Colon (tissue), 2 donors: ENCODE measurements around the gene P4HA1.
"Not testable (repeated sequence)": the region's sequence is repeated elsewhere in the genome, so short reads cannot be mapped to it uniquely, and the experiment has no call there.

Source experiments
- FAIRE-seq: peaks from 2 replicates; lab custom pipeline; 2012; peaks lifted over from hg19 to GRCh38; lab: Jason Lieb, UNC
- donor health status: control.
- donor health status: control.

P4HA1 gene

DNA sequence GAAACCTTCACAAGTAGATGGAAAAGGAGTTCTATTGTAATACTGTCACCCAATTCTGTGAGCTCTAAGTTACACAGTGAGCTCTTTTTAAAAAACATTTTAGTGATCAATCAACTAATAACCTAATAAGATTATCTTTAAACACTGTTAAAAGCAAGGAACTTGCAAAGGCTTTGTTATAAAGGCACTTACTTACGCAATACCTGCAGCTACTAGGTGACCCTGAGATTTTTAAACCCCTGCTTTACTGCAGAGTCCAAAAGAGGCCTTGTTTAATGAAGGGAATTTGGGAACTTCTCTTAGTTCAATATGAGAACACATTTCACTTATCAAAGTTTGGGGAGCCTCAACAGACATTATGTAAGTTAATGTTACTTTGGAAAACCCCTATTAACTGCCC lies 53.3 kb downstream of the P4HA1 start:
- no peak for FAIRE-seq

DNA sequence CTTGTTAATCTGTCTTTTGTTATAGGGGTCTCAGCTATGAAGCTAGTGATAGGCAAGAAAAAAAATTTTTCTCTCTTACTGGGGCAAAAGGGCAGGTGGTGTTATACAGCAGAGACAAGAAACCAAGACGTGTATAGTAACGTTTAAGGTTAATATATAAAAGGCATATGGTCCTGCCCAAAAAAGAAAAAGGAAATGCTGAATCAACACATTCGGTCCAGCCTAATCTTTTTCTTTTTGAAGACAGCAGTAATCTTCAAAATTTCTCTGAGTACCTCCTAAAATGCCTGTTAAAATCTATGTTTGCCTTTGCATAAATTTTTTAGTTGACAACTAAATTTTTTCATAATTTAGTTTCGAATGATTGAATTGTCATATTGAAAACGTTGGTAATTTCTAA lies 54.5 kb downstream of the P4HA1 start:
- peak; percentile 24 for FAIRE-seq

DNA sequence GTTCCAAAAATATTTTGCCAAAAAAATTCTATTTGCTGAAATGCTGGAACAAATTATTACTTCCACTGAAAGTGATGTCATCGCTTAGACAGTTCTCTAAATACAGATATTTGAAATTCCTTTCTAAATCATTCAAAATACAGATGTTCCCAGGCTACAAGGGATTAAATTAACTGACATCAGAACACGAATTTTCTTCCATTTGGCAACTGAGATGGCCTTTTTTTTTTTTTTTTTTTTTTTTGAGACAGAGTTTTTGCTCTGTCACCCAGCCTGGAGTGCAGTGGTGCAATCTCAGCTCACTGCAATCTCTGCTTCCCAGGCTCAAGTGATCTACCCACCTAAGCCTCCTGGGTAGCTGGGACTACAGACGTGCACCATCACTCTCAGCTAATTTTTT lies 57.0 kb downstream of the P4HA1 start:
- no peak for FAIRE-seq

DNA sequence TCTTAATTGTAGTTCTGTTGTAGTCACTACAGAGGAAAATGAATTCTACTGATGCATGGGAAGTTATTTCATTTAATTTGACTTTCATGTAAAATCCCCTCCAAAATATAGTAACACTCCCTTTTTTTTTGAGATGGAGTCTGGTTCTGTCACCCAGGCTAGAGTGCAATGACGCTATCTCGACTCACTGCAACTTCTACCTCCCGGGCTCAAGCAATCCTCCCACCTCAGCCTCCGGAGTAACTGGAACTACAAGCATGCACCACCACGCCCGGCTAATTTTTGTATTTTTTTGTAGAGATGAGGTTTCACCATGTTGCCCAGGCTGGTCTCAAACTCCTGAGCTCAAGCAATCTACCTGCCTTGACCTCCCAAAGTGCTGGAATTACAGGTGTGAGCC lies 60.4 kb downstream of the P4HA1 start:
- FAIRE-seq = not testable (repeated sequence)

DNA sequence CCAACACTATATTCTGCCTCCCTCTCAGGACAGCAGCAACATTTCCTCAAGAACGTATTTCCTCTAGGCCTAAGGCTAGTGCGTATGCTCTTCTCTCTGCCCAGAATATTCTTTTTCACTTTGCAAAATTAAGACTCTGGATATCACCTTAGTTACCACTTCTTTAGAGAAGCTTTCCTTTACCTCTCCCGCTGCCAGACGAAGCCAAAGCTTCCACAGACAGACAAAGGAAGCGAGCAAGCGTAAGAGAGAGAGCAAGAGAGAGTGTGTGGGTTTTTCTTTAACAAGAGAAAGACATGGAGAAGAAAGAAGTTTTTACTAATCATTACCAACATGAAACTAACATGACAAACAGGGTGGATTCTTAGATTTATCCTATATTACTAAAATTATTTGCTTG lies 64.1 kb downstream of the P4HA1 start:
- no peak for FAIRE-seq

DNA sequence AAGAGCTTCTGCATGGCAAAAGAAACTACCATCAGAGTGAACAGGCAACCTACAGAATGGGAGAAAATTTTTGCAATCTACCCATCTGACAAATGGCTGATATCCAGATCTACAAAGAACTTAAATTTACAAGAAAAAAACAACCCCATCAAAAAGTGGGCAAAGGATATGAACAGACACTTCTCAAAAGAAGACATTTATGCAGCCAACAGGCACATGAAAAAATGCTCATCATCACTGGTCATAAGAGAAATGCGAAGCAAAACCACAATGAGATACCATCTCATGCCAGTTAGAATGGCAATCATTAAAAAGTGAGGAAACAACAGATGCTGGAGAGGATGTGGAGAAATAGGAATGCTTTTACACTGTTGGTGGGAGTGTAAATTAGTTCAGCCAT lies 70.0 kb downstream of the P4HA1 start:
- FAIRE-seq = not testable (repeated sequence)

DNA sequence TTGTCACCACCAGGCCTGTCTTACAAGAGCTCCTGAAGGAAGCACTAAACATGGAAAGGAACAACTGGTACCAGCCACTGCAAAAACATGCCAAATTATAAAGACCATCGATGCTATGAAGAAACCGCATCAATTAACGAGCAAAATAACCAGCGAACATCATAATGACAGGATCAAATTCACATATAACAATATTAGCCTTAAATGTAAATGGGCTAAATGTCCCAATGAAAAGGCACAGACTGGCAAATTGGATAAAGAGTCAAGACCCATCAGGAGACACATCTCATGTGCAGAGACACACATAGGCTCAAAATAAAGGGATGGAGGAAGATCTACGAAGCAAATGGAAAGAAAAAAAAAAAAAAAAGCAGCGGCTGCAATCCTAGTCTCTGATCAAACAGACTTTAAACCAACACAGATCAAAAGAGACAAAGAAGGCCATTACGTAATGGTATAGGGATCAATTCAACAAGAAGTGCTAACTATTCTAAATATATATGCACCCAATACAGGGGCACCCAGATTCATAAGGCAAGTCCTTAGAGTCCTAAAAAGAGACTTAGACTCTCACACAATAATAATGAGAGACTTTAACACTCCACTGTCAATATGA lies 73.1 kb downstream of the P4HA1 start:
- not testable (repeated sequence) for FAIRE-seq

DNA sequence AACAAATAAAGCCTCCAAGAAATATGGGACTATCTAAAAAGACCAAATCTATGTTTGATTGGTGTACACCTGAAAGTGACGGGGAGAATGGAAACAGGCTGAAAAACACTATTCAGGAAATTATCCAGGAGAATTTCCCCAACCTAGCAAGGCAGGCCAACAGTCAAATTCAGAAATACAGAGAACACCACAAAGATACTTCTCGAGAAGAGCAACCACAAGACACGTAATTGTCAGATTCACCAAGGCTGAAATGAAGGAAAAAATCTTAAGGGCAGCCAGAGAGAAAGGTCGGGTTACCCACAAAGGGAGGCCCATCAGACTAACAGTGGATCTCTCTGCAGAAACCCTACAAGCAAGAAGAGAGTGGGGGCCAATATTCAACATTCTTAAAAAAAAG lies 73.7 kb downstream of the P4HA1 start:
- not testable (repeated sequence) for FAIRE-seq

DNA sequence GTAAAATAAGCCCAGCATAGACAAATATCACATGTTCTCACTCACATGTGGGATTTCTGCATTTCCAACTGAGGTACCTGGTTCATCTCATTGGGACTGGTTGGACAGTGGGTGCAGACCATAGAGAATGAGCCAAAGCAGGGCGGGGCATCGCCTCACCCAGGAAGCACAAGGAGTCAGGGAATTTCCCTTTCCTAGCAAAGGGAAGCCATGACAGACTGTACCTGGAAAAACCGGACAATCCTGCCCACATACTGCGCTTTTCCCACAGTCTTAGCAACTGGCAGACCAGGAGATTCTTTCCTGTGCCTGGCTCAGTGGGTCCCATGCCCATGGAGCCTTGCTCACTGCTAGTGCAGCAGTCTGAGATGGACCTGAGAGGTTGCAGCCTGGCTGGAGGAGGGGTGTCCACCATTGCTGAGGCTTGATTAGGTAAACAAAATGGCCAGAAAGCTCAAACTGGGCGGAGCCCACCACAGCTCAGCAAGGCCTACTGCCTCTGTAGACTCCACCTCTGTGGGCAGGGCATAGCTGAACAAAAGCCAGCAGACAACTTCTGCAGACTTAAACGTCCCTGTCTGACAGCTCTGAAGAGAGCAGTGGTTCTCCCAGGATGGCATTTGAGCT lies 75.0 kb downstream of the P4HA1 start:
- not testable (repeated sequence) for FAIRE-seq

DNA sequence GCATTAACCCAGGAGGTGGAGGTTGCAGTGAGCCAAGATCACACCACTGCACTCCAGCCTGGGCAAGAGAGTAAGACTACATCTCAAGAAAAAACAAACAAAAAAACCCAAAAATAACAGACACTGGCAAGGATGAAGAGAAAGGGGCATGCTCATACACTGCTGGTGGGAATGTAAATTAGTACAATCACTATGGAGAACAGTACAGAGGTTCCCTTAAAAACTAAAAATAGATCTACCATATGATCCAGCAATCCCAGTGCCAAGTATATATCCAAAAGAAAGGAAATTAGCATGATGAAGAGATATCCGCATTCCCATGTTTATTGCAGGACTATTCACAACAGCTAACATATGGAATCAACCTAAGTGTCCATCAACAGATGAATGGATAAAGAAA lies 75.6 kb downstream of the P4HA1 start:
- no peak for FAIRE-seq

DNA sequence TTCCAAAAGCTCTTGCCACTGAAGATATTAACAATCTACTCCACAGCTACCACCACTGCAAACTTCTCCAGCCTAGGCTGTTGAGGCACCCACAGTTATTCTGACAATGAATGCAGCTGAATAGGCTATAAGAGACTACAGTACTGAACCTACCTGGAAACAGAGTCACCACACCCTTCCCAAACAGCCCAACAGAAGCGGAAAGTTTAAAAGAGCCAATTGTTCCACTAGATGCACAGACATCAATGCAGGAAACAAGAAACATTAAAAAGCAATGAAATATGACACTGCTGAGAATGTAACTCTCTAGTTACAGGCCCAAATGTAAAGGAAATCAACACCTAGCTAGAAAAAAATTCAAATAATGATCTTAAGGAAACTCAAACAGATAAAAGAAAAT lies 77.6 kb downstream of the P4HA1 start:
- FAIRE-seq = no peak

DNA sequence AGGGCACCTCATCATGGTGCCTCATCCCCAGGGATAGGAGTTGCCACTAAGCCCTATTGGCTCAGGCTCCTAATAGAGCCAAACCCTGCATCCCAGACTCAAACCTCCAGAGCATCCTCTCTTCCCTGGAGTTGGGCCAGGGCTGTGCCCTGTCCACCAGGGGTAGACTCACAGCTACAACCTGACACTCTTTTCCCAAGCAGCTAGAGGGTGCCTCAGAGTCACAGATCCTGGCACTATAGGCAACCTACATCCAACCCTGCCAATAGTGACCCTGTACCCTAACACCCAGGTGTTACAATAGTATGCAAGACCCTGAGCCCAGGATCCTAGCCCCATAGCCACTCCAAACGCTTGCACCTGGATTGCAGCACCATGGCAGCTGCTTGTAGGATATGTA lies 78.0 kb downstream of the P4HA1 start:
- no peak for FAIRE-seq

DNA sequence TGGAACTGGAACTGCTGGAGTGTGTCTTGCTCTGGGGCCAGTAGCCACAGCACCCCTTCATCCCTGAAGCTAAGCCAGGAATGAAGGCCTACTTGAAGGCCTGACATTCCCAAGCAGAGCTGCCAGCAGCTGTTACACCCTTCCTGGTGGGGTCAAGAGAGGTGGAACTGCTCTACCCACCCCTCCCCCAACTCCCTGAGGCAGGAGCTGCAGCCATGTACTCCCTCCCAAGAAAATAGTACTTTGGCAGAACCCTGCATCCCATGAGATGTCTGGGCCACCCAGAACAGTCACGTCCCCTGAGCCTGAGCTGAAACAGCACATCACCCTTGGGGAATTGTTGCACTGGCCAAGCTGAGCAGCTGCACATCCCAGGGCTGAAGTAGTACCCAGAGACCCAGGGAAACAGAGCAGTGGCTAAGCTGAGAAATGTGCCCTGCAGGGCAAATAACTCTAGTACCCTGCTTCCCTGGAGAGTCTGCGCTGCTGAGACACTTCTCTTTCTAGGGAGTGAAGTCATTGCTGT lies 78.6 kb downstream of the P4HA1 start:
- no peak for FAIRE-seq

DNA sequence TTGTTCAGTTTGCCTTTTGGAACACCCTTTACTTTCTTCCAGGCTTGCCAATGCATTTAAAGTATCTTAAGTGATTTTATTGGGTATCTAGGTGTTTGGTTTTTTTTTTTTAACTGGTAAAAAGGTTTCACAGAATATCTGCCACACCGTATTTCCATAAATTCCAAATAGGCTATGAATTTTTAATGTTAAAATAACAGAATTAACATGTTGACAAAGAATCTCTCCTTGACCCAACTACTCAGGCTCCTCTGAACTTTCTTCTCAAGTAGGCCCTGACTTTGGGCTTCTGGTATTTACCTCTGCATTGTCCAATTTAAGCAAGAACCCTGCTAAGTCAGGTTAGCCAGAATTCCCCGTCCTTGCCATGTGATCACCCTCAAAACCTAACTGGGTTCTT lies 80.9 kb downstream of the P4HA1 start:
- no peak for FAIRE-seq

DNA sequence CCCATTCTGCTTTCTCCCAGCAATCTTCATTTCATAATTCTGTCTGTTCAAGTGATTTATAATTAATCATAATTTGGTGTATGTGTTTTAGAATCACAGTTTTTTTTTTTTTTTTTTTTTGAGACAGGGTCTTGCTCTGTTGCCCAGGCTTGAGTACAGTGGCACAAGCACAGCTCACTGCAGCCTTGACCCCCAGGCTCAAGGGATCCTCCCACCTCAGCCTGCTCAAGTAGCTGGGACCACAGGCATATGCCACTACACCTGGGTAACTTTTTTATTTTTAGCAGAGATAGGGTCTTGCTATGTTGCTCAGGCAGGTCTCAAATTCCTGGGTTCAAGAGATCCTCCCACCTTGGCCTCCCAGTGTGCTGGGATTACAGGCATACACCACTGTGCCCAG lies 92.8 kb downstream of the P4HA1 start:
- FAIRE-seq = no peak

DNA sequence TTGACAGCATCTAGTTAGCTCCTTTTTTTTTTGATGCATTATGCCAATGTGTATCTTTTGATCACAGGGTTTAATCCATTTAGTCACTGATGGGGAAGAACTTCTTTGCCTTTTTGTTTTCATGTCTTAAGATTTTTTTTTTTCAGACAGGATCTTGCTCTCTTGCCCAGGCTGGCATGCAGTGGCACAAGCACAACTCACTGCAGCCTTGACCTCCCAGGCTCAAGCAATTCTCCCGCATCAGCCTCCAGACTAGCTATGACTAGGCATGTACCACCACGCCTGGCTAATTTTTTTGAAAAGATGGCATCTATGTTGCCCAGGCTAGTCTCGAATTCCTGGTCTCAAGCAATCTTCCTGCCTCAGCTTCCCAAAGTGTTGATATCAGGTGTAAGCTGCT lies 95.7 kb downstream of the P4HA1 start:
- FAIRE-seq = no peak

DNA sequence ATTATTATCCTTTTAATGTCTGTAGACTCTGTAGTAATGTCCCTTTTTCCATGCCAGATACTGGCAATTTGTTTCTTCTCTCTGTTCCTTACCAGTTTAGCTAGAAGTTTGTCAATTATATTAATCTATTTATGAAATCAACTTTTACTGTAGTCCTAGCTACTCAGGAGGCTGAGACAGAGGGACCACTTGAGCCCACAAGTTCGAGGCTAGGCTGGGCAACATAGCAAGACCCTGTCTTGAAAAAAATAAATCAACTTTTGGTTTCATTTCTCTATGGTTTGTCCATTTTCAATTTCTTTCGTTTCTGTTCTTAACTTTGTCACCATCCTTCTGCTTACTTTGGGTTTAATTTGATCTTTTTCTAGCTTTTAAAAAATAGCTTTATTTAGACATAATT lies 99.6 kb downstream of the P4HA1 start:
- no peak for FAIRE-seq

DNA sequence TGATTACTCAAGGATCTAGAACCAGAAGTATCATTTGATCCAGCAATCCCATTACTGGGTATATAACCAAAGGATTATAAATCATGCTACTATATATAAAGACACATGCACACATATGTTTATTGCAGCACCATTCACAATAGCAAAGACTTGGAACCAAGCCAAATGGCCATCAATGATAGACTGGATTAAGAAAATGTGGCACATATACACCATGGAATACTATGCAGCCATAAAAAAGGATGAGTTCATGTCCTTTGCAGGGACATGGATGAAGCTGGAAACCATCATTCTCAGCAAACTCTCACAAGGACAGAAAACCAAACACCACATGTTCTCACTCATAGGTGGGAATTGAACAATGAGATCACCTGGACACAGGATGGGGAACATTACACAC lies 101.2 kb downstream of the P4HA1 start:
- not testable (repeated sequence) for FAIRE-seq

DNA sequence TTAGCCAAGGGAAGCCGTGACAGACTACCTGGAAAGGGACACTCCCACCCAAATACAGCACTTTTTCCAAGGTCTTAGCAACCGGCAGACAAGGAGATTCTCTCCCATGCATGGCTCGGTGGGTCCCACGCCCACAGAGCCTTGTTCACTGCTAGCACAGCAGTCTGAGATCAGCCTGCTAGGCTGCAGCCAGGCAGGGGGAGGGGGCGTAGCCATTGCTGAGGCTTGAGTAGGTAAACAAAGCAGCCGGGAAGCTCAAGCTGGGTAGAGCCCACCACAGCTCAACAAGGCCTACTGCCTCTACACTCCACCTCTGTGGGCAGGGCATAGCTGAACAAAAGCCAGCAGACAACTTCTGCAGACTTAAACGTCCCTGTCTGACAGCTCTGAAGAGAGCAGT lies 106.9 kb downstream of the P4HA1 start:
- FAIRE-seq = not testable (repeated sequence)

DNA sequence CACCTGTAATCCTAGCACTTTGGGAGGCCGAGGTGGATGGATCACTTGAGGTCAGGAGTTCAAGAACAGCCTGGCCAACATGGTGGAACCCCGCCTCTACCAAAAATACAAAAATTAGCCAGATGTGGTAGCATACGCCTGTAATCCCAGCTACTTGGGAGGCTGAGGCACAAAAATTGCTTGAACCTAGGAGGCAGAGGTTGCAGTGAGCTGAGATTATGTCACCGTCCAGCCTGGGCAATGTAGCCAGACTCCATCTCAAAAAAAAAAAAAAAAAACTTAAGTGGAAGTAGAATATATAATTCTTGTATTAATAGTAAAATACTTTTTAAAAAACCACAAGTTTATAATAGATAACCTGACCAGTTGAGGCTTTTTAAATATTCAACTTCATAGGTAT lies 112.0 kb downstream of the P4HA1 start:
- not testable (repeated sequence) for FAIRE-seq

DNA sequence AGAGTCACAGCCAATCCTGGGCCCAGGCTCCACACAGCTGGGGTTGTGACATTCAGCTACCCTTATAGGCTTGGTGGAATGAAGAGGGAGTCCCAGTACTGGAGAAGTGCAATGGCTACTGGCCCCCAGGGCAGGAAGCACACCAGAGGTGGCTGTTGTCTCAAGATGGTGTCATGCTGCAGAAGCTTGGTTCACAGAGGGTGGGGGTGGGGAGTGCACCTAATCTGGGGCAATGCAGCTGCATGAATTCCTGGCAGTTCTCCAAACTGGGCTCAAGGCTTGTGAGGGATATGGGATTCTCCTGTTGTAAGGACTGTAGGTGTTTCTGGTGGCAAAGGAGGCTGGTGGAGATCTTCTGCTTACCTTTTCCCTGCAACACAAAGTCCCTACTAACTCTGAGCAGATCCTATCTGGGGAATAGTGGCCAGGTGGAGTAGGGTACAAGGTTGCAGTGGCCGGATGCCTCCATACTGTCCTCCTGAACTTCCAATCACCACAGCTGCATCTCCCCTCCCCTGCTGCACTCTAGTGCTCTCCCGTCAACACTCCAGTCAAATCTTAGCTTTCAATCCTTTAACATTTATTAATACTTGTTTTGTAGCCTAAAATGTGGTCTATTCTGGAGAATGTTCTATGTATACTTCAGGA lies 114.7 kb downstream of the P4HA1 start:
- FAIRE-seq = no peak

DNA sequence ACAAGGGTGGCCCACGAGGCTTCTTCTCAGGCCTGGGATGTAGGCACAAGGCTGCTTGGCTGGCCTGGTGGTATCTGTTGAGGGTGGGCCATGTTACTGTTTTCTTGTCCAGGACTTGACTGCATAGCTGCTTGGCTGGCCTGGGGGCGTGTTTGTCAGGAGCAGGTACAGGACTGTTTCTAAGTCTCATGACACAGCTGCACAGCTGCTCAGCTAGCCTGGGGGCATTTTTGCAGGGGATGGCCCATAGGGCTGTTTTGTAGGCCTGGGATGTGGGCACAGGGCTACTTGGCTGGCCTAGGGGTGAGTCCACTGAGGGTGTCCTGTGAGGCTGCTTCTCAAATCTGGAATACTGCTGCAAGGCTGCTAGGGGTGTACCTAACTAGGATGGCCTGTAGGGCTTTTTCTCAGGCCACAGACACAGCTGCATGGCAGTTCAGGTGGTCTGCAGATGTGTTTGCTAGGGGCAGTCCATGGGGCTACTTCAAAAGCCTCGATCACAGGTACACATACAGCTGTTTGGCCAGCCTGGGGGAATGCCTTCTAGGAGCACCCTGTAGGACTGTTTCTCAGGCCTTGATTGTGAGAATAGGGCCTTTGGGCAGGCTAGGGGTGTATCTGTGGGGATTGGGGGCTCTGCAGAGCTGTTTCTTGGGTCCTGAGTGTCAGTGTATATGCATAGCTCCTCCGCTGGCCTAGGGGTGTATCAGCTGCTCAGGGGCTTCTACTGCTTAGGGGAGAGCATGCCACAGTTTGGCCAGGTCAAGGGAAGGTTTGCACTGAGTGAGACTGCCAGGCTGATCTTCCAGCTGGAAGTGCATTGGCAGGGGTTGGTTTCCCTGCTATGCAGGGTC lies 115.4 kb downstream of the P4HA1 start:
- FAIRE-seq = no peak

DNA sequence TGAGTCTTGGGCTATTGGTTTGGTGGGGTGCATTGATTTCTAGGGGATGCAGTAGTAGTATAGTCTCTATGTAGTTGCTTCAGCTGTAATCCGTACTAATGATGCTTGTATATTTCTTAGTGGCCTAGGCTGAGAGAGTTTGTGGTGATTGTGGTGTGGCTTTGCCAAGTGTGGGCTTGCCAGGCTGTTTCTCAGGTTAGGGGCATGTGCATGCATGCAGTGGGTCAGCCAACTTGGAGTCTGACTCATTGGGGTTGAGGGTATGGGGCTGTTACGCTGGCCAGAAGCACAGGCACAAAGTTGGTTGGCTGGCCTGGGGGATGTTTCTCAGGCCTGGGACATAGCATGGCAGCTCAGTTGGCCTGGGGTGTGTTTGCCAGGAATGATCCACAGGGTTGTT lies 116.3 kb downstream of the P4HA1 start:
- FAIRE-seq = no peak
